C4-2B (cell line): ENCODE measurements around the gene CNTD1.

ENCODE experiments used
- CTCF ChIP-seq: fragments of 450-650 bp; conservative IDR thresholded peaks from 2 replicates; pipeline ENCODE4 v1.5.1; 2017; ENCODE audit warnings: mild to moderate bottlenecking
- ZFX ChIP-seq: fragments of 450-650 bp; IDR thresholded peaks from 2 replicates; pipeline ENCODE4 v1.6.1; 2017

- no peak for TF ChIP-seq CTCF
- no peak for TF ChIP-seq ZFX
Observed at GRCh38 chr17:42759982-42760651, 38.5 kb upstream of the CNTD1 start.
